GM19193 (cell line): Measurements from ENCODE around the gene SH3RF2.

Experiments used
- POLR2A ChIP-seq: IDR thresholded peaks from 4 replicates; pipeline ENCODE4 v1.6.1; 2011; ENCODE audit not compliant: insufficient read depth, insufficient read length; ENCODE audit errors: extremely low read depth

The SH3RF2 gene

DNA sequence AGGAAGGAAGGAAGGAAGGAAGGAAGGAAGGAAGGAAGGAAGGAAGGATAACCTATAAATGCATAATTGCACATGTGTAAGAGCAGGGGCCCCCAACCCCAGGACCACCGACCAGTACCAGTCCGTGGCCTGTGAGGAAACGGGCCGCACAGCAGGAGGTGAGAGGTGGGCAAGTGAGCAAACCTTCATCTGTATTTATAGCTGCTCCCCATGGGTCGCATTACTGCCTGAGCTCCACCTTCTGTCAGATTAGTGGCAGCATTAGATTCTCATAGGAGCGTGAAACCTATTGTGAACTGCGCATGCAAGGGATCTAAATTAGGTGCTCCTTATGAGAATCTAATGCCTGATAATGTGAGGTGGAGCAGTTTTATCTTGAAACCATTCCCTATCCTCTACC, 66.1 kb downstream of the SH3RF2 start:
- TF ChIP-seq POLR2A, result no peak

DNA sequence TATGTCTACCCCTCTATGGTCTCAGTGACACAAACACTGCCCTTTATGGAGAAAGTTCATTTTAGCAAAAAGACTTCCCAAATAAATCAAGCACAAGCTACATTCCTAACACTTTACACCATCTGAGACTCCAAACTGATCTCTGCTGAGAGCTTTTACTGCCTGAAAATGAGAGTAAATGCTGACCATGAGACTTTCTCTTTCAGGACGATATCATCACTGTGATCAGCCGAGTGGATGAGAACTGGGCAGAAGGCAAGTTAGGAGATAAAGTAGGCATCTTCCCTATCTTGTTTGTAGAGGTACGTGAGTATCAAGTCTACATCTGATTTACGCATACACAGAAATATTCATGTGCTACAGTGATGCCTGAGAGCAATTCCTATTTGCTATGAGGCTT, 67.5 kb downstream of the SH3RF2 start:
- no peak for TF ChIP-seq POLR2A

DNA sequence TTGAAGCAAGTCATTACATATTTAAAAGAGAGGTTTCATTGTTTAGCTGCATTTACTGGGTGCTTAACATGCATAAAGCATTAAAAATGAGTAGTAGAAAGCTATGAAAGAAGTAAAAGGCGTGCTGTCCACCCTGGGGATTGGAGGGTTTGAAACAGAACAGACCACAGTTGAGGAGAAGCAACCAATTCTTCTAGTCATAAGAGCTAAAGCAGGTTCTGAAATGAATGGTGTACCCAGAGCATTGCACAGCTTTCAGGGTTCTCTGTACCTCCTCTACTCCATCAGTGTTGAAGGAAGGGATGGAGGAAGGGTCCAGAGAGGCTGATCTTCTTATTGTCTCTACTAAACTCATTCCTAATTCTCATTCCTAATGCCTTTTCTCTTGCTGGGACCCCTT, 68.9 kb downstream of the SH3RF2 start:
- TF ChIP-seq POLR2A, result no peak

DNA sequence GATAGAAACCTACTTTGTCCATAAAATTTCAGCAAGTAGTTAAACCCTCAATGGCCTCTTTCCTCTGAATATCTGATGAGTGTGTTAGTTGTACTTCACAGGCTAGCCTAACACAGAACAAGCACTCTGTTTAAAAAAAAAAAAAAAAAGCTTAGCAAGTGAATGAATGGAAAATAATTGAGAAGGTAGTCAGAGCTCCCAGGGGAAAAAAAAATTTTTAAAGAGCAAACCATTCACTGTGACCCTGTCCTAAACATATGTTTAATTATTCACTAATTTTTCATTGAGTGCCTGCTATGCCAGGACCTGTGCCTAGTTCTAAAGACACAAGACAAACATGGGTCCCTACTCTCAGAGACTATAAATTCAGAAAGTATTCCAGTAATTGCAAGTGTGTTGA, 69.3 kb downstream of the SH3RF2 start:
- no peak for TF ChIP-seq POLR2A

DNA sequence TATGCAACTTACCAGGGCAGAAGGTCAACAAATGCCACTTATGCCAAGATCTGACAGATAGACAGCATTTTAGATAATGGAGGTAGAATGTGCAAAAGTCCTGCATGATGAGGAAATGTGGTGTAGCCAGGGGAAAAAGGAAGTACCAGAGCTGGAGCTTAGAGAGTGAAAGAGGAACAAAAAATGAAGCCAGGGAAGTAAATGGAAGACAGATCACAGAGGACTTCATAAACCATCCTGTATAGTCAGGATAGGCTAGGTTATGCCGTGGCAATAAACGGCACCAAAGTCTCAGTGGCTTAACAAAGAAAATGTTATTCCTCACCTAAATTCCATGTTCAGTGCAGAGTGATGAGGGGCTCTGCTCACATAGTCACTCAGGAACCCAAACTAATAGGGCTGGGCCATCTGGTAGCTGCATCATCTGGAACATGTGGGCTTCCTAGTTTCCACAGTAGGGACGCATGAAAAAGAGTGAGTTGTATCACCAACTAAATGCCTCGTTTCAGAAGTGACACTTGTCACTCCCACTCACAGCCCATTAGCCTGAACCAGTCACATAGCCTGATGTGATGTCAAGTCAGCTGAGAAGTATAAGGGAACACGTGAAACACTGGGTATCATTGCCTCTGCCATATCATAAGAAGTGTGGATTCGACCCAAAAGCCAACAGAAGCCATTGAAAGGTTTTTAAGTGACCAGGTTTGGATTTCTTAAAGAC, 70.3 kb downstream of the SH3RF2 start:
- no peak for TF ChIP-seq POLR2A

DNA sequence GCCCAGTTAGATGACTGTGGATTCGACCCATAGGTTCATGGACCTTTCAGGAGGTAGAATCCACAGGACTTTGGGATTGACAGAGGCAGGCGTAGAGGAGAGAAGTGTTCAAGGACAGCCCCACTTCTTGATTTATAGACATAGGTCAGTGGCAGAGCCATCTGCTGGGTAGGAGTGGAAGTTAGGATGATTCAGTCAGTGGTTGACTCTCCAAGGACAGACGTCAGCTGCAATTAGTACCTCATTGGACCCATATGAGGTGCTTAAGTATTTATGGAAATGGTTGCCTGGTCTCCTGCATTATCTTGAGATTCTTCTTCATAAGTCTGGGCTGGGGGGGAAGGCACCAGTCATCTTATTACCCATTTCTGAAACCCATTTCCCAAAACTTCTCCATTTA, 70.9 kb downstream of the SH3RF2 start:
- TF ChIP-seq POLR2A, result no peak

DNA sequence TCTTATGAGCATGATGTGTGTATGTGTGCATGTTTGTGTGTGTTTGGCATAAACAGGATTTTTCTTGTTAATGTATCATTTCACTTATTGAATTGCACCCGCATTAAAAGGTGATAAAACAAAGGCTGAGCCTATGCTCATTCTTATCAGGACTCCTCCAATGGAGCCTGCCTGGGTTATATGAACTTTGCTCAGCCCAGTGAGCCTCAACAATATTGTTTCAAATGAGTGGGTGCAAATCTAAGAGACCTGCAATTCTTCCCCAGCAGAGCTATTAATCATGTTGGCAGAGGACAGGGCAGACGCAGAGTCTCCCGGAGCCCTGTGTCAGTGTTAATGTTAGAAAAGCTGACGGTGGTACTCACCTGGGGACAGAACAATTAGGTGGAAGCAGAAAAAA, 71.6 kb downstream of the SH3RF2 start:
- TF ChIP-seq POLR2A, result no peak

DNA sequence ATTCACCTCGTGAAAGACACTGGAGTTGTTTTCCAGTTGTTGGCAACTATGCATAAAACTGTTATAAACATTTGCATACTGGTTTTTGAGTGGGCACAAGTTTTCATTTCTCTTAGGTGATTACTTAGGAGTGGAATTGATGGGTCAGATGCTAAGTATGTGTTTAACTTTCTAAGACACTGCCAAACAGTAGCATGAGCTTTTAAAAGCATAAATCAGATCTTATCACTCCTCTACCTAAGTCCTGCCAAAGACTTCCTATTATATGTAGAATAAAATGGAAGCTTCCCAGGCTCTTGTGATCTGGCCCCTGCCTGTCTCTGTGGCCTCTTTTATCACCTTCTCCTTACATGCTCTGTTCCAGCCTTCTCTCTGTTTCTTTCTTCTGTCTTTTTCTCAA, 72.6 kb downstream of the SH3RF2 start:
- no peak for TF ChIP-seq POLR2A

DNA sequence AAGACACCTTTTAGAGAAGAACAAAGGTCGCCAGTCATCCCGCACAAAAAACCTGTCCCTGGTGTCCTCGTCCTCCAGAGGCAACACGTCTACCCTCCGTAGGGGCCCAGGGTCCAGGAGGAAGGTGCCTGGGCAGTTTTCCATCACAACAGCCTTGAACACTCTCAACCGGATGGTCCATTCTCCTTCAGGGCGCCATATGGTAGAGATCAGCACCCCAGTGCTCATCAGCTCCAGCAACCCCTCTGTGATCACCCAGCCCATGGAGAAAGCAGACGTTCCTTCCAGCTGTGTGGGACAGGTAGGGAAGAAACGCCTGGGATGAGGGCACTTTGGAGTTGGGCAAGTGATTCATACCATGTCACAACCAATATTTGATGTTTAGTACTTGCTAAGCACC, 77.4 kb downstream of the SH3RF2 start:
- no peak for TF ChIP-seq POLR2A

DNA sequence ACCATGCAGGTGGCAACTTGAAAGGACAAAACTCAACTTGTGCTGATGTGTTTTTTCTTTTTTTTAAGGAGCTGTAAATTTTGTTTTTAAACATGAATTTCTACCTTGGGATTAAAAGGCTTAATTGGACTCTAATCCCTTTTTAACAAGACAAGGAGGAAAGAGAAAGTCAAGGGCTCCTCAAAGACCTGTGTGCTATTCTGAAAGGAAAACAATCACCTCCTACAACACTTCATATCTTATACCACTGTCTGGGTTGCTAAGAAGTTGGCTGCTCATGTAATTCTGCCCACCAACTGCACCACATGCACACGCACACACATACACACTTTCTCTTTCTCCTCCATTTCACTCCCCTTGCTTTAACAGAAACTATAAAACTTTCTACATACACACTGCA, 78.6 kb downstream of the SH3RF2 start:
- TF ChIP-seq POLR2A, result no peak

DNA sequence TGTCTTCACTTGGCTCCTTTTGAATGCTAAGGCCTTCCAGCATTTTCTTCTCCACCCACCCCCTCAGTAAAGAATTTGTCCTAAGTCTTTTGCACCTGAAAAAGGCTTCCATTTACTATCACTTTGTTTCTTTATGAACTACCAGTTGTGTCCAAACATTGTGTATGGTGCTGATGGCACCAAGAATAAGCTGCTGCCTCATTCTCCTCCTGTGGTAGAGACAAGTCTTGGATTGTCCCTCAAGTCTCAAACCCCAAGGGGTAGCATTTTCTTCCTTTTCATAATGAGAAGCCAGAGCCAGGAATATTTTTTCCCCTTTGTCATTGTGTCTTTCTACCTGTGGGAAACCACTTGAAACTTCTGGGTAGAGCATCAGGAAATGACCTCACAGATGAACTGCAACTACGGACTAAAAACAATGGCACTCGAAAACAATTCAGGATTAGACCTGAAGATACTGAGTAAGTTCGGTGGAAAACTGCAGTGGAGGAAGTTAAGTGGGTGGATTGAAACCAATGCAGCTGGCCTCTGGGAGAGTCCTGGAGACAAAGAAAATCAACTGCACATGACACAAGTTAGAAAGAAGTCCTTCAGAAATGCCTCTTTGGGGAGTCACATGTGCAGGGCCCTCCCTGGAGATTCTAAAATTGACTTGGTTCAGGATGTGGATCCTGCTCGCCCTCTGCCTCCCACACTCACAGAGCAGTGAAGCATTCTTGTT, 80.5 kb downstream of the SH3RF2 start:
- TF ChIP-seq POLR2A, result no peak

DNA sequence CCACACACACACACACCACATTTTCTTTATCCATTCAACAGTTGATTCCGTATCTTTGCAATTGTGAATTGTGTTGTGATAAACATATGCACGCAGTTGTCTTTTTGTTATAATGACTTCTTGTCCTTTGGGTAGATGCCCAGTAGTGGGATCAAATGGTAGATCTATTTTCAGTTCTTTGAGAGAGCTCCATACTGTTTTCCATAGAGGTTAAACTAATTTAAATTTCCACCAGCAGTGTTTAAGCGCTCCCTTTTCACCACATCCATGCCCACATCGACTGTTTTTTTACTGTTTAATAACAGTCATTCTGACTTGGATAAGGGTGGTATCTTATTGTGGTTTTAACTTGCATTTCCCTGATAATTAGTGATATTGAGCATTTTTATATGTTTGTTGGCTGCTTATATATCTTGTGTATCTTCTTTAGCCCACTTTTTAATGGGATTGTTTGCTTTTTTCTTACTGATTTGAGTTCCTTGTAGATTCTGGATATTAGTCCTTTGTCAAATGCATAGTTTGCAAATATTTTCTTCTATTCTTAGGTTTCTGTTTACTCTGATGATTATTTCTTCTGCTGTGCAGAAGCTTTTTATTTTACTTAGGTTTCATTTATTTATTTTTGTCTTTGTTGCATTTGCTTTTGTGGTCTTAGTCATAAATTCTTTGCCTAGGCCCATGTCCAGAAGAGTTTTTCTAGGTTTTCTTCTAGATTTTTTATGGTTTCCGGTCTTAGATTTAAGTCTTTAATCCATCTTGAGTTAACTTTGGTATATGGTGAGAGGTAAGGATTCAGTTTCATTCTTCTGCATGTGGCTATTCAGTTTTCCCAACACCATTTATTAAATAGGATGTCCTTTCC, 82.4 kb downstream of the SH3RF2 start:
- TF ChIP-seq POLR2A, result no peak

DNA sequence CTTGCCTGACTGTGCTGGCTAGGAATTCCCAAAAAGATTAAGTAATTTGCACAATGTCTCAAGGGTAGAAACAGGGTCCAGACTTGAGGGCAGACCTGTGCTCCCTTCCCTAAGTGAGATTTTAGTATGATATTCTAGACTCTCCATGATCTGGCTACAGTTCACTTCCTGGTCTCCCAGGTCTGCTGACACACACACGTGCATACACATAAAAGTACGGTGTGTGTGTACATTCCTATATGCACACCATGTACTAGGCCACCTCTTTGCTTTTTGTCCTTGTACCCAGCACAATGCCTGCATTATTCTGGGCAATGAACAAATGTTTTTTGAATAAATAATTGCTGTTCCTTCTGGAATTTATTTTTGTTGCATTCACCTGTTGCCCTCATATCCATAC, 83.7 kb downstream of the SH3RF2 start:
- no peak for TF ChIP-seq POLR2A

DNA sequence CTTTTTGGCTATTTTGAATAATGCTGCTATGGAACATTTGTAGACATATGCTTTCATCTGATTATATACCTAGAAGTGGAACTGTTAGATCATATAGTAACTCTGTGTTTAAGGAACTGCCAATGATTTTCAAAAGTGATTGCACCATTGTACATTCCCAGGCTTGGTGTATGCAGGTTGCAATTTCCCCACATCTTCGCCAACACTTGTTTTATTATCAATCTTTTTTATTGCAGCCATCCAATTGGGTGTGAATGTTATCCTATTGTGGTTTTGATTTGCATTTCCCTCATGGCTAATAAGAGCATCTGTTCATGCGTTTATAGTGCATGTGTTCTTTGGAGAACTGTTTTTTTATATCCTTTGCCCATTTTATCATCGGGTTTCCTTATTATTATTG, 87.7 kb downstream of the SH3RF2 start:
- TF ChIP-seq POLR2A, result no peak

DNA sequence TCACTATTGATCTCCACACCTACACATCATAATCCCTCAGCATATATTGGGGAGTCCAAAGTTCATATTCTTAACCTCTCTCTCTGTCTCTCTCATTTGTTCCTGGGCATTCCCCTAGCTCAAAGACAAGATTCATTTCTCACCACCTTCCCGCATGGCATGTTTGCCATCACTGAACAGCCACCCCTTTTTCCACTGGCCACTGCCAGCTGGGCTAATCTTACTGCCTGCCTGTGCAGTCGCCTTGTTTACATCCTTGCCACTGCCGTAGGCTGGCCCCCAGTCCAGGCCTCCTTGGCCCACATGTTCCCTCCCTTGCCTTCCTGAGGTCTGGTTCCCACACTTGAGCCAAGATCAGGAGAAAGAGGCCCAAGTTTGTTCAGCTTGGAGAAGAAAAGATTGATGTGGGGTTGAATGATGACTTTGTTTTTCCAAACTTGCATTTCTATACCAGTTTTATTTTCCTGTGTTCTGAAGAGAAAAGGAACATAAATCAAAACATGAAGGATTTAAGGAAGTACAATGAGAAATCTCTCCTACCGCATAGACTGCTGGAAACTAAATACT, 88.8 kb downstream of the SH3RF2 start:
- TF ChIP-seq POLR2A, result no peak

DNA sequence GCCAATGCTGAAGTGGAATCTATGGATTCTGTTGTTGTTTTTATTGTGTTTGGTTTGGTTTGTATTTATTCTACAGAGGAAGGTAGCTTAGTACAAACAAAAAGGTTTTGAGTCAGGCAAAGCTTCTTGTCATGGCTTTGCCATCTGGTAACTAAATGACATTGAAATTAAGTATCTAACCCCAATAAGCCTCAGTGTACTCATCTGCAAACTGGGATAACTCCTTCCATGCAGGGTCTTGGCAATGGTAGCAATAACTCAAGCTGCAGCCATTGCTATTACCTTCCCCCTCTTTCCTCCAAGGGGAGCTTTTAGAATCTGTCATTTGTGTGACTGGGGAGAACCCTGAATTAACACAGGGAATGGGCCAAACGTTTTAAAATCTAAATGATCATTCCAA, 89.3 kb downstream of the SH3RF2 start:
- no peak for TF ChIP-seq POLR2A

DNA sequence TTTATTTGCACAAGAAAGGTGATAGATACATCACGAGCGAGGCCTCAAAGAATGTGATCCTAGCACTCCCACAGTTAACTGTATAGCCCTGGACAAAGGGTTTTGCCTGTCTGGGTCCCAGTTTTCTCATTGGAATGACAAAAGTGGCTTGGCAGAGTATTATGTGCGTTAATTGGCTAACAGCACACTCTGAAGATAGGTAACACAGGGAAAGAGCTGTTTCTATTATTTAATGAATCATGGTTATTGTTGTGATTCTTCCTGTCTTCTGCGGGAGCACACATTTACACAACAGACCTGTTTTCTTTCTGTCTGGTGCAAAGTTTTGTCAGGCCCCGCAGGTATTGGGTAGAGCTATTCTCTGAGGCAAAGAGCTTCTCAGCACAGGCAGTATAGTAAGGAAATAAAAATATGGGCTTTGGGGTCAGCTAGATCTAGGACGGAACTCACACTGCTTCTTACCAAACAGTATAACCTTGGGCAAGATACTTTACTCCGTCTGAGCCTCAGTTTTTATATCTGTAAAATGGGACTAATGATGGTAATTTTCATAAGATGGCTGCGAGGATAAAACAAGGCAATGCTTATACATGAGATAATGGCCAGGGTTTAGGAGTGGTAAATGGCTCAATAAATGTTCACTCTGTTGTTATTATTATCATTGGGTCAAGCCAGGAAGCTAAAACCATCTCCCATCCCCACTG, 90.1 kb downstream of the SH3RF2 start:
- no peak for TF ChIP-seq POLR2A
